A673 (cell line): ENCODE data around the gene PCBP3.

Source experiments
- EZH2 ChIP-seq: fragments of 200-600 bp; sonication (generic); IDR thresholded peaks from 2 replicates; pipeline ENCODE4 v1.6.1; 2017; ENCODE audit warnings: borderline replicate concordance, low read depth, mild to moderate bottlenecking, mixed read lengths, antibody characterized with exemption, low read length; ENCODE audit not compliant: poor library complexity, severe bottlenecking
- TF ChIP-seq, protein P1 (sequence below): fragments of 300-800, 200-600 bp; sonication (generic); conservative IDR thresholded peaks from 2 replicates; pipeline ENCODE4 v1.5.1; 2017; ENCODE audit warnings: low read depth, mild to moderate bottlenecking, antibody characterized with exemption, low read length, moderate library complexity, mixed read lengths

DNA sequence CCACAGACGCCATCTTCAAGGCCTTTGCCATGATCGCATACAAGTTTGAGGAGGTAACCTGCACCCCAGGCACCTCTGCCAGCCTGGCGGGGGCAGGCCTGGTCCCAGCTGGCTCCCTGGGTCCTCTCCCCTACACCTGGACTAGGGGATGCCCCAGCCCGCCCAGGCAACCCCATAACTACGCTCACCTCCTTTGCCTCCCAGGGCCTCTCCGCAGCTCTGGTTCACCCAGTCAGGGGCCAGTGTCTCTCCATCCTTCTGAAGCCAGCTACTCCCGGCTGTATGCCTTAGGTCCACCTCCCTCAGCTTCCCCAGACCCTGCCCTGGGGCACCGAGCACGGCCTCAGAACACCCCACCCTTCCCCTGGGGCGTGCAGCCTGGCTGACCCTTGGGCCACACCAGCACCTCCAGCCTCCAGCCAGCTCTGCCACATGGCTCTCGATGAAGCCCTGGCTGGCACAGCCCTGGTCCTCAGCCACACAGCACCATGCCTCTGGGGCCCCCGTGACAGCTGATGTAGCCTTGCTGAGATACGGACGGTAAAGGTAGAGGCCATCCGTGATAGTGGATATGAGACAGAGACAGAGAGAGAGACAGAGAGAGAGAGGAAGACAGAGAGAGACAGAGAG lies 257.7 kb downstream of the PCBP3 start:
- TF ChIP-seq, protein P1, sequence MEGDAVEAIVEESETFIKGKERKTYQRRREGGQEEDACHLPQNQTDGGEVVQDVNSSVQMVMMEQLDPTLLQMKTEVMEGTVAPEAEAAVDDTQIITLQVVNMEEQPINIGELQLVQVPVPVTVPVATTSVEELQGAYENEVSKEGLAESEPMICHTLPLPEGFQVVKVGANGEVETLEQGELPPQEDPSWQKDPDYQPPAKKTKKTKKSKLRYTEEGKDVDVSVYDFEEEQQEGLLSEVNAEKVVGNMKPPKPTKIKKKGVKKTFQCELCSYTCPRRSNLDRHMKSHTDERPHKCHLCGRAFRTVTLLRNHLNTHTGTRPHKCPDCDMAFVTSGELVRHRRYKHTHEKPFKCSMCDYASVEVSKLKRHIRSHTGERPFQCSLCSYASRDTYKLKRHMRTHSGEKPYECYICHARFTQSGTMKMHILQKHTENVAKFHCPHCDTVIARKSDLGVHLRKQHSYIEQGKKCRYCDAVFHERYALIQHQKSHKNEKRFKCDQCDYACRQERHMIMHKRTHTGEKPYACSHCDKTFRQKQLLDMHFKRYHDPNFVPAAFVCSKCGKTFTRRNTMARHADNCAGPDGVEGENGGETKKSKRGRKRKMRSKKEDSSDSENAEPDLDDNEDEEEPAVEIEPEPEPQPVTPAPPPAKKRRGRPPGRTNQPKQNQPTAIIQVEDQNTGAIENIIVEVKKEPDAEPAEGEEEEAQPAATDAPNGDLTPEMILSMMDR, result no peak
- TF ChIP-seq EZH2, result no peak
